SK-N-SH treated with all-trans-retinoic acid at 6 μM for 48 hours (cell line): ENCODE results near the gene KLF17.

Experiments
- ATAC-seq: fragments of 200-7000 bp; cut with Tn5 transposase; 3 replicates; pipeline ENCODE4 v1.9.1; 2020; ENCODE audit warnings: mild to moderate bottlenecking, moderate library complexity
- ARNTL ChIP-seq: fragments of 450-650 bp; formaldehyde crosslinking; IDR thresholded peaks from 2 replicates; pipeline ENCODE4 v1.5.0; 2020; ENCODE audit warnings: low read depth, mild to moderate bottlenecking, moderate library complexity, borderline replicate concordance
- BACH2 ChIP-seq: fragments of 250-450 bp; sonication (Bioruptor Pico); IDR thresholded peaks from 2 replicates; pipeline ENCODE4 v1.9.0; 2021; ENCODE audit warnings: mild to moderate bottlenecking, borderline replicate concordance
- ESRRG ChIP-seq: fragments of 250-450 bp; sonication (Bioruptor Pico); IDR thresholded peaks from 2 replicates; pipeline ENCODE4 v1.6.1; 2021; ENCODE audit warnings: mild to moderate bottlenecking
- GLIS3 ChIP-seq: fragments of 250-450 bp; sonication (Bioruptor Pico); IDR thresholded peaks from 2 replicates; pipeline ENCODE4 v1.5.0; 2020; ENCODE audit warnings: mild to moderate bottlenecking, moderate library complexity
- ISL1 ChIP-seq: fragments of 250-450 bp; sonication (Bioruptor Pico); IDR thresholded peaks from 2 replicates; pipeline ENCODE4 v2.1.2; 2022; ENCODE audit warnings: mild to moderate bottlenecking, moderate library complexity
- OSR1 ChIP-seq: fragments of 250-450 bp; sonication (Bioruptor Pico); IDR thresholded peaks from 2 replicates; pipeline ENCODE4 v1.8.0; 2022; ENCODE audit warnings: moderate library complexity, mild to moderate bottlenecking, inconsistent platforms
- PPARA ChIP-seq: fragments of 250-450 bp; sonication (Bioruptor Pico); IDR thresholded peaks from 2 replicates; pipeline ENCODE4 v1.5.0; 2020; ENCODE audit warnings: mild to moderate bottlenecking, borderline replicate concordance
- RARB ChIP-seq: fragments of 250-450 bp; sonication (Bioruptor Pico); IDR thresholded peaks from 2 replicates; pipeline ENCODE4 v1.8.0; 2021; ENCODE audit warnings: mild to moderate bottlenecking, moderate library complexity
- SNAI2 ChIP-seq: fragments of 250-450 bp; sonication (Bioruptor Pico); IDR thresholded peaks from 2 replicates; pipeline ENCODE4 v1.5.0; 2020; ENCODE audit warnings: mild to moderate bottlenecking, moderate library complexity
- TOX ChIP-seq: fragments of 250-450 bp; sonication (Bioruptor Pico); IDR thresholded peaks from 2 replicates; pipeline ENCODE4 v1.8.0; 2021; ENCODE audit warnings: mild to moderate bottlenecking, moderate library complexity, borderline replicate concordance
- ZC3H10 ChIP-seq: fragments of 250-450 bp; sonication (Bioruptor Pico); IDR thresholded peaks from 2 replicates; pipeline ENCODE4 v1.5.1; 2021; ENCODE audit warnings: mild to moderate bottlenecking, moderate library complexity
- ZFP30 ChIP-seq: fragments of 450-650 bp; formaldehyde crosslinking; IDR thresholded peaks from 2 replicates; pipeline ENCODE4 v1.5.0; 2022; ENCODE audit warnings: mild to moderate bottlenecking, moderate library complexity
- ZNF565 ChIP-seq: fragments of 450-650 bp; formaldehyde crosslinking; conservative IDR thresholded peaks from 2 replicates; pipeline ENCODE4 v1.5.0; 2020; ENCODE audit warnings: low read depth, mild to moderate bottlenecking, moderate library complexity
- ZNF70 ChIP-seq: fragments of 450-650 bp; formaldehyde crosslinking; IDR thresholded peaks from 2 replicates; pipeline ENCODE4 v1.5.0; 2020; ENCODE audit warnings: mild to moderate bottlenecking, moderate library complexity
- ZNF8 ChIP-seq: fragments of 450-650 bp; formaldehyde crosslinking; IDR thresholded peaks from 2 replicates; pipeline ENCODE4 v1.5.0; 2020; ENCODE audit warnings: mild to moderate bottlenecking, moderate library complexity
- TF ChIP-seq, protein P1 (sequence below): fragments of 250-450 bp; sonication (Bioruptor Pico); IDR thresholded peaks from 2 replicates; pipeline ENCODE4 v1.5.0; 2020; ENCODE audit warnings: mild to moderate bottlenecking, moderate library complexity
- TF ChIP-seq, protein P2 (sequence below): fragments of 250-450 bp; sonication (Bioruptor Pico); IDR thresholded peaks from 2 replicates; pipeline ENCODE4 v1.8.0; 2020; ENCODE audit warnings: mild to moderate bottlenecking, moderate library complexity, borderline replicate concordance
- TF ChIP-seq, protein P3 (sequence below): fragments of 250-450 bp; sonication (Bioruptor Pico); IDR thresholded peaks from 2 replicates; pipeline ENCODE4 v1.5.1; 2021; ENCODE audit warnings: mild to moderate bottlenecking, moderate library complexity
- TF ChIP-seq, protein P4 (sequence below): fragments of 250-450 bp; sonication (Bioruptor Pico); IDR thresholded peaks from 2 replicates; pipeline ENCODE4 v1.5.1; 2020; ENCODE audit warnings: low read depth, mild to moderate bottlenecking, moderate library complexity
- TF ChIP-seq, protein P5 (sequence below): fragments of 250-450 bp; sonication (Bioruptor Pico); IDR thresholded peaks from 2 replicates; pipeline ENCODE4 v1.8.0; 2021; ENCODE audit warnings: low read depth, mild to moderate bottlenecking, moderate library complexity, borderline replicate concordance

KLF17 gene

DNA sequence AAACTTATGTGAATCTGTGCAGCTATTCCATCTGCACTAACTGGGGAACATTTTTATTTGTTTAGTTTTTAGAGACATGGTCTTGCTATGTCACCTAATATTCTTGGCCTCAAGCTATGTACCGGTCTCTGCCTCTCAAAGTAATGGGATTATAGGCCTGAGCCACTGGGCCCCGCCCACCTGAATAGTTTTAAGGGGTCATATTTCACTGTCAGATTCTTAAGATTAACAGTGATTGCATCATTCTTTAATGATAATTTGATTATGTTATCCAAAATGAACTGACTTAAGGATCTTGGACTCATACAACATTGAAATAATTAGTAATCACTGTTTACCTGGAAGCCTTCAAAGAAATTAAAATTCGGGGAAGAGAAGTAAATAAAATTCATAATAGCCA, 35.4 kb downstream of the KLF17 start (continued):
- TF ChIP-seq, protein P1, sequence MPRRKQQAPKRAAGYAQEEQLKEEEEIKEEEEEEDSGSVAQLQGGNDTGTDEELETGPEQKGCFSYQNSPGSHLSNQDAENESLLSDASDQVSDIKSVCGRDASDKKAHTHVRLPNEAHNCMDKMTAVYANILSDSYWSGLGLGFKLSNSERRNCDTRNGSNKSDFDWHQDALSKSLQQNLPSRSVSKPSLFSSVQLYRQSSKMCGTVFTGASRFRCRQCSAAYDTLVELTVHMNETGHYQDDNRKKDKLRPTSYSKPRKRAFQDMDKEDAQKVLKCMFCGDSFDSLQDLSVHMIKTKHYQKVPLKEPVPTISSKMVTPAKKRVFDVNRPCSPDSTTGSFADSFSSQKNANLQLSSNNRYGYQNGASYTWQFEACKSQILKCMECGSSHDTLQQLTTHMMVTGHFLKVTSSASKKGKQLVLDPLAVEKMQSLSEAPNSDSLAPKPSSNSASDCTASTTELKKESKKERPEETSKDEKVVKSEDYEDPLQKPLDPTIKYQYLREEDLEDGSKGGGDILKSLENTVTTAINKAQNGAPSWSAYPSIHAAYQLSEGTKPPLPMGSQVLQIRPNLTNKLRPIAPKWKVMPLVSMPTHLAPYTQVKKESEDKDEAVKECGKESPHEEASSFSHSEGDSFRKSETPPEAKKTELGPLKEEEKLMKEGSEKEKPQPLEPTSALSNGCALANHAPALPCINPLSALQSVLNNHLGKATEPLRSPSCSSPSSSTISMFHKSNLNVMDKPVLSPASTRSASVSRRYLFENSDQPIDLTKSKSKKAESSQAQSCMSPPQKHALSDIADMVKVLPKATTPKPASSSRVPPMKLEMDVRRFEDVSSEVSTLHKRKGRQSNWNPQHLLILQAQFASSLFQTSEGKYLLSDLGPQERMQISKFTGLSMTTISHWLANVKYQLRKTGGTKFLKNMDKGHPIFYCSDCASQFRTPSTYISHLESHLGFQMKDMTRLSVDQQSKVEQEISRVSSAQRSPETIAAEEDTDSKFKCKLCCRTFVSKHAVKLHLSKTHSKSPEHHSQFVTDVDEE (CRISPR knock-in tag): no peak
- TF ChIP-seq SNAI2 (CRISPR knock-in tag) (no peak), GLIS3 (no peak), PPARA (CRISPR knock-in tag) (no peak)
- TF ChIP-seq, all 23 proteins: peak for 0

DNA sequence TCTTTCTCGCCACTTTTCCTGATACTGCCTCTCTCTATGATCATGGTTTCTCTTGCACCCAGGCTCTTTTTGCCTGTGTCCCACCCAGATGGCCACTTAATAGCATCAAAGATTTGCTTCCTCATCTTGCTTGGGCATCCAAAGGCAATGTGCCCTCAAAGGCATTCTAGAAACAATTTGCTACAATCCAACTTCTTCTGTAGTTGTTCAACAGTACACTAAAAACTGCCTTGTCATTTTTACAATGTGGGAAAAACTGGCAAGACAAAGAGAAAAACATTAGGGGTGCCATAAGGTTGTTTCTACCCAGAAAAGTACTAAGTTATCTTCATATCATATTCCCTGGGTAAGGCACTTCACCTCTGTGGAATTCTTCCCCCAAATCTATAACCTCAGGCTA, 39.3 kb downstream of the KLF17 start:
- ATAC-seq: no peak
- TF ChIP-seq ZNF8 (CRISPR knock-in tag) (no peak), ISL1 (CRISPR knock-in tag) (no peak), ZFP30 (CRISPR knock-in tag) (no peak), ARNTL (CRISPR knock-in tag) (no peak), ZNF70 (CRISPR knock-in tag) (no peak), OSR1 (CRISPR knock-in tag) (no peak), ZNF565 (CRISPR knock-in tag) (no peak), RARB (CRISPR knock-in tag) (no peak), TOX (CRISPR knock-in tag) (no peak), ZC3H10 (no peak)
- TF ChIP-seq, protein P2, sequence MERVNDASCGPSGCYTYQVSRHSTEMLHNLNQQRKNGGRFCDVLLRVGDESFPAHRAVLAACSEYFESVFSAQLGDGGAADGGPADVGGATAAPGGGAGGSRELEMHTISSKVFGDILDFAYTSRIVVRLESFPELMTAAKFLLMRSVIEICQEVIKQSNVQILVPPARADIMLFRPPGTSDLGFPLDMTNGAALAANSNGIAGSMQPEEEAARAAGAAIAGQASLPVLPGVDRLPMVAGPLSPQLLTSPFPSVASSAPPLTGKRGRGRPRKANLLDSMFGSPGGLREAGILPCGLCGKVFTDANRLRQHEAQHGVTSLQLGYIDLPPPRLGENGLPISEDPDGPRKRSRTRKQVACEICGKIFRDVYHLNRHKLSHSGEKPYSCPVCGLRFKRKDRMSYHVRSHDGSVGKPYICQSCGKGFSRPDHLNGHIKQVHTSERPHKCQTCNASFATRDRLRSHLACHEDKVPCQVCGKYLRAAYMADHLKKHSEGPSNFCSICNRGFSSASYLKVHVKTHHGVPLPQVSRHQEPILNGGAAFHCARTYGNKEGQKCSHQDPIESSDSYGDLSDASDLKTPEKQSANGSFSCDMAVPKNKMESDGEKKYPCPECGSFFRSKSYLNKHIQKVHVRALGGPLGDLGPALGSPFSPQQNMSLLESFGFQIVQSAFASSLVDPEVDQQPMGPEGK (CRISPR knock-in tag): no peak
- TF ChIP-seq, protein P1 (CRISPR knock-in tag): no peak
- TF ChIP-seq, protein P3, sequence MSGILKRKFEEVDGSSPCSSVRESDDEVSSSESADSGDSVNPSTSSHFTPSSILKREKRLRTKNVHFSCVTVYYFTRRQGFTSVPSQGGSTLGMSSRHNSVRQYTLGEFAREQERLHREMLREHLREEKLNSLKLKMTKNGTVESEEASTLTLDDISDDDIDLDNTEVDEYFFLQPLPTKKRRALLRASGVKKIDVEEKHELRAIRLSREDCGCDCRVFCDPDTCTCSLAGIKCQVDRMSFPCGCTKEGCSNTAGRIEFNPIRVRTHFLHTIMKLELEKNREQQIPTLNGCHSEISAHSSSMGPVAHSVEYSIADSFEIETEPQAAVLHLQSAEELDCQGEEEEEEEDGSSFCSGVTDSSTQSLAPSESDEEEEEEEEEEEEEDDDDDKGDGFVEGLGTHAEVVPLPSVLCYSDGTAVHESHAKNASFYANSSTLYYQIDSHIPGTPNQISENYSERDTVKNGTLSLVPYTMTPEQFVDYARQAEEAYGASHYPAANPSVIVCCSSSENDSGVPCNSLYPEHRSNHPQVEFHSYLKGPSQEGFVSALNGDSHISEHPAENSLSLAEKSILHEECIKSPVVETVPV (CRISPR knock-in tag): no peak
- TF ChIP-seq, protein P4, sequence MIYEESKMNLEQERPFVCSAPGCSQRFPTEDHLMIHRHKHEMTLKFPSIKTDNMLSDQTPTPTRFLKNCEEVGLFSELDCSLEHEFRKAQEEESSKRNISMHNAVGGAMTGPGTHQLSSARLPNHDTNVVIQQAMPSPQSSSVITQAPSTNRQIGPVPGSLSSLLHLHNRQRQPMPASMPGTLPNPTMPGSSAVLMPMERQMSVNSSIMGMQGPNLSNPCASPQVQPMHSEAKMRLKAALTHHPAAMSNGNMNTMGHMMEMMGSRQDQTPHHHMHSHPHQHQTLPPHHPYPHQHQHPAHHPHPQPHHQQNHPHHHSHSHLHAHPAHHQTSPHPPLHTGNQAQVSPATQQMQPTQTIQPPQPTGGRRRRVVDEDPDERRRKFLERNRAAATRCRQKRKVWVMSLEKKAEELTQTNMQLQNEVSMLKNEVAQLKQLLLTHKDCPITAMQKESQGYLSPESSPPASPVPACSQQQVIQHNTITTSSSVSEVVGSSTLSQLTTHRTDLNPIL (CRISPR knock-in tag): no peak

DNA sequence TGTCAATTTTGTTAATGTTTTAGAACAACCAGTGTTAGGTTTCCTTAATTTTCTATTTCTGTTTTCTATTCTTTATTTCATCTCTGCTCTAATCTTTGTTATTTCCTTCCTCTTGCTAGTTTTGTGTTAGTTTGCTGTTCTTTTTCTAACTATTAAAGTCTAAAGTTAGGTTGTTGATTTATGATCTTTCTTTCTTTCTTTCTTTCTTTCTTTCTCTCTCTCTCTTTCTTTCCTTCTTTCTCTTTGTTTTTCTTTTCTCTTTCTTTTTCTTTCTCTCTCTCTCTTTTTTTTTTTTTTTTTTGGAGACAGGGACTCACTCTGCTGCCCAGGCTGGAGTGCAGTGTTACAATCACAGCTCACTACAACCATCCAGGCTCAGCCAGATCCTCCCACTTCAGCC, 40.2 kb downstream of the KLF17 start:
- no peak for ATAC-seq
- TF ChIP-seq, protein P4 (CRISPR knock-in tag): no peak
- TF ChIP-seq BACH2 (CRISPR knock-in tag) (no peak), ZNF8 (CRISPR knock-in tag) (no peak), ZNF70 (CRISPR knock-in tag) (no peak), ESRRG (no peak)
- TF ChIP-seq, protein P3 (CRISPR knock-in tag): no peak
- TF ChIP-seq, protein P5, sequence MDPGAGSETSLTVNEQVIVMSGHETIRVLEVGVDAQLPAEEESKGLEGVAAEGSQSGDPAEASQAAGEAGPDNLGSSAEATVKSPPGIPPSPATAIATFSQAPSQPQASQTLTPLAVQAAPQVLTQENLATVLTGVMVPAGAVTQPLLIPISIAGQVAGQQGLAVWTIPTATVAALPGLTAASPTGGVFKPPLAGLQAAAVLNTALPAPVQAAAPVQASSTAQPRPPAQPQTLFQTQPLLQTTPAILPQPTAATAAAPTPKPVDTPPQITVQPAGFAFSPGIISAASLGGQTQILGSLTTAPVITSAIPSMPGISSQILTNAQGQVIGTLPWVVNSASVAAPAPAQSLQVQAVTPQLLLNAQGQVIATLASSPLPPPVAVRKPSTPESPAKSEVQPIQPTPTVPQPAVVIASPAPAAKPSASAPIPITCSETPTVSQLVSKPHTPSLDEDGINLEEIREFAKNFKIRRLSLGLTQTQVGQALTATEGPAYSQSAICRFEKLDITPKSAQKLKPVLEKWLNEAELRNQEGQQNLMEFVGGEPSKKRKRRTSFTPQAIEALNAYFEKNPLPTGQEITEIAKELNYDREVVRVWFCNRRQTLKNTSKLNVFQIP: no peak
- TF ChIP-seq, protein P1 (CRISPR knock-in tag): no peak
